ENCODE results near the gene HES3.

The HES3 gene

GRCh38 chr1:6267686-6268322 is 23.8 kb downstream of the HES3 start:
- Histone ChIP-seq H3K9ac (peak overlapping the region in 2 of 11 experiments; percentile 25 to 42; a peak in 3 of 22 replicates), H3K4me2 (peak overlapping the region in 9 of 11 experiments; percentile 27 to 100 (median 98); a peak in 13 of 22 replicates), H3K4me1 (peaks cover 77 to 93% (median 89%) of the 10 kb centered on the region in 10 experiments), H3K36me3 (peaks cover 0 to 14% (median 0%) of the 10 kb centered on the region in 11 experiments; a peak in 3 of 22 replicates), H4K20me1 (peaks cover 0 to 56% (median 29%) of the 10 kb centered on the region in 11 experiments; a peak in 13 of 22 replicates), H3K27me3 (peaks cover 0 to 4% (median 0%) of the 10 kb centered on the region in 11 experiments; a peak in 1 of 22 replicates), H3K27ac (peak overlapping the region in 2 of 11 experiments; percentile 33 to 39; a peak in 4 of 22 replicates), H3K4me3 (no peak overlapping the region), H3K9me3 (replicated peaks in 1 of 11) (no peaks in the 10 kb centered on the region)
- TF ChIP-seq Cebpa-rat (IDR thresholded peaks at IDR 0.05) = no peak

- no peak for TF ChIP-seq Cebpa-rat (IDR thresholded peaks at IDR 0.05)
- H3K4me2 ChIP-seq = peak overlapping the region in 10 of 11 experiments; percentile 9 to 100 (median 98); a peak in 12 of 22 replicates
Observed at GRCh38 chr1:6268415-6268814, 24.4 kb downstream of the HES3 start.

GRCh38 chr1:6269296-6269695 is 25.3 kb downstream of the HES3 start:
- peak overlapping the region in 1 of 11 experiments; percentile 17; a peak in 1 of 22 replicates for H3K27ac ChIP-seq
- peak overlapping the region in 7 of 11 experiments; percentile 21 to 97 (median 42); a peak in 10 of 22 replicates for H3K4me2 ChIP-seq
- H3K36me3 ChIP-seq = peaks cover 0 to 22% (median 2%) of the 10 kb centered on the region in 11 experiments; a peak in 6 of 22 replicates
- H3K4me1 ChIP-seq = peaks cover 69 to 88% (median 78%) of the 10 kb centered on the region in 10 experiments
- no peak overlapping the region for H3K4me3 ChIP-seq
- H3K9me3 ChIP-seq (replicated peaks in 1 of 11) = no peaks in the 10 kb centered on the region
- H3K27me3 ChIP-seq = no peaks in the 10 kb centered on the region
- H3K9ac ChIP-seq = 0 out of 22 replicates have a peak overlapping the region, but pooled peaks of 2 of the 11 experiments have one; percentile 9 to 13
- no peak for TF ChIP-seq Cebpa-rat (IDR thresholded peaks at IDR 0.05)
- H4K20me1 ChIP-seq = peaks cover 0 to 42% (median 14%) of the 10 kb centered on the region in 11 experiments; a peak in 9 of 22 replicates

More at GRCh38 chr1:6268415-6268814, 24.4 kb downstream of the HES3 start:
- Histone ChIP-seq H3K9ac (peak overlapping the region in 2 of 11 experiments; percentile 25 to 42; a peak in 2 of 22 replicates), H3K27me3 (no peaks in the 10 kb centered on the region), H3K36me3 (peaks cover 0 to 17% (median 0%) of the 10 kb centered on the region in 11 experiments; a peak in 4 of 22 replicates), H3K4me1 (peaks cover 77 to 90% (median 85%) of the 10 kb centered on the region in 10 experiments), H4K20me1 (peaks cover 0 to 50% (median 22%) of the 10 kb centered on the region in 11 experiments; a peak in 10 of 22 replicates), H3K4me3 (no peak overlapping the region), H3K27ac (peak overlapping the region in 2 of 11 experiments; percentile 33 to 39; a peak in 4 of 22 replicates), H3K9me3 (replicated peaks in 1 of 11) (no peaks in the 10 kb centered on the region)

- no peak for TF ChIP-seq Cebpa-rat (IDR thresholded peaks at IDR 0.05)
- Histone ChIP-seq H3K36me3 (peaks cover 0 to 28% (median 4%) of the 10 kb centered on the region in 11 experiments; a peak in 7 of 22 replicates), H3K9ac (peak overlapping the region in 2 of 11 experiments; percentile 13 to 28; a peak in 2 of 22 replicates), H4K20me1 (peaks cover 0 to 36% (median 11%) of the 10 kb centered on the region in 11 experiments; a peak in 9 of 22 replicates), H3K27me3 (no peaks in the 10 kb centered on the region), H3K9me3 (replicated peaks in 1 of 11) (no peaks in the 10 kb centered on the region), H3K27ac (peak overlapping the region in 1 of 11 experiments; percentile 5; a peak in 1 of 22 replicates), H3K4me3 (no peak overlapping the region), H3K4me2 (peak overlapping the region in 10 of 11 experiments; percentile 5 to 97 (median 28); a peak in 14 of 22 replicates), H3K4me1 (peaks cover 63 to 82% (median 73%) of the 10 kb centered on the region in 10 experiments)
Observed at GRCh38 chr1:6269720-6270400, 25.9 kb downstream of the HES3 start.

- no peaks in the 10 kb centered on the region for H3K9me3 ChIP-seq (replicated peaks in 1 of 11)
- peak overlapping the region in 10 of 11 experiments; percentile 5 to 97 (median 28); a peak in 15 of 22 replicates for H3K4me2 ChIP-seq
- peaks cover 58 to 77% (median 67%) of the 10 kb centered on the region in 10 experiments for H3K4me1 ChIP-seq
- no peak for TF ChIP-seq Cebpa-rat (IDR thresholded peaks at IDR 0.05)
- peaks cover 0 to 33% (median 4%) of the 10 kb centered on the region in 11 experiments; a peak in 7 of 22 replicates for H3K36me3 ChIP-seq
- H4K20me1 ChIP-seq = peaks cover 0 to 35% (median 11%) of the 10 kb centered on the region in 11 experiments; a peak in 7 of 22 replicates
- no peaks in the 10 kb centered on the region for H3K27me3 ChIP-seq
- H3K4me3 ChIP-seq = no peak overlapping the region
- H3K9ac ChIP-seq = peak overlapping the region in 2 of 11 experiments; percentile 9 to 28; a peak in 1 of 22 replicates
- H3K27ac ChIP-seq = no peak overlapping the region
Observed at GRCh38 chr1:6270401-6270800, 26.4 kb downstream of the HES3 start.

- Histone ChIP-seq H3K4me1 (peaks cover 54 to 74% (median 65%) of the 10 kb centered on the region in 10 experiments), H3K27ac (no peak overlapping the region), H3K36me3 (peaks cover 0 to 33% (median 4%) of the 10 kb centered on the region in 11 experiments; a peak in 7 of 22 replicates), H3K4me2 (peak overlapping the region in 8 of 11 experiments; percentile 5 to 60 (median 22); a peak in 10 of 22 replicates), H3K27me3 (no peaks in the 10 kb centered on the region), H3K9ac (0 out of 22 replicates have a peak overlapping the region, but pooled peaks of 1 of the 11 experiments have one; percentile 5), H3K4me3 (no peak overlapping the region), H3K9me3 (replicated peaks in 1 of 11) (no peaks in the 10 kb centered on the region), H4K20me1 (peaks cover 0 to 41% (median 11%) of the 10 kb centered on the region in 11 experiments; a peak in 7 of 22 replicates)
- no peak for TF ChIP-seq Cebpa-rat (IDR thresholded peaks at IDR 0.05)
Observed at GRCh38 chr1:6271006-6271405, 27.0 kb downstream of the HES3 start.

- no peak overlapping the region for H3K27ac ChIP-seq
- peaks cover 0 to 46% (median 11%) of the 10 kb centered on the region in 11 experiments; a peak in 7 of 22 replicates for H4K20me1 ChIP-seq
- no peaks in the 10 kb centered on the region for H3K27me3 ChIP-seq
- H3K9ac ChIP-seq = 0 out of 22 replicates have a peak overlapping the region, but pooled peaks of 1 of the 11 experiments have one; percentile 5
- peaks cover 0 to 33% (median 4%) of the 10 kb centered on the region in 11 experiments; a peak in 7 of 22 replicates for H3K36me3 ChIP-seq
- H3K4me1 ChIP-seq = peaks cover 54 to 74% (median 65%) of the 10 kb centered on the region in 10 experiments
- no peak for TF ChIP-seq Cebpa-rat (IDR thresholded peaks at IDR 0.05)
- peak overlapping the region in 5 of 11 experiments; percentile 7 to 60 (median 39); a peak in 6 of 22 replicates for H3K4me2 ChIP-seq
- H3K4me3 ChIP-seq = no peak overlapping the region
- no peaks in the 10 kb centered on the region for H3K9me3 ChIP-seq (replicated peaks in 1 of 11)
Observed at GRCh38 chr1:6271554-6271953, 27.6 kb downstream of the HES3 start.

- Histone ChIP-seq H3K9me3 (replicated peaks in 1 of 11) (no peaks in the 10 kb centered on the region), H3K27ac (no peak overlapping the region), H3K4me3 (no peak overlapping the region), H3K4me2 (no peak overlapping the region), H3K4me1 (peaks cover 49 to 74% (median 65%) of the 10 kb centered on the region in 10 experiments), H3K9ac (no peak overlapping the region), H3K36me3 (peaks cover 0 to 33% (median 4%) of the 10 kb centered on the region in 11 experiments; a peak in 7 of 22 replicates), H3K27me3 (no peaks in the 10 kb centered on the region), H4K20me1 (peaks cover 0 to 49% (median 11%) of the 10 kb centered on the region in 11 experiments; a peak in 7 of 22 replicates)
- TF ChIP-seq Cebpa-rat (IDR thresholded peaks at IDR 0.05) = no peak
Observed at GRCh38 chr1:6272452-6272851, 28.5 kb downstream of the HES3 start.
